HCT116 (cell line): ENCODE measurements around the gene NOBOX.
"Not testable (repeated sequence)": the region's sequence is repeated elsewhere in the genome, so short reads cannot be mapped to it uniquely, and the experiment has no call there.

Experiments
- CEBPB ChIP-seq: IDR thresholded peaks from 2 replicates; pipeline ENCODE4 v1.6.1; 2012; ENCODE audit warnings: low read depth
- CTCF ChIP-seq, 3 experiments: fragments of 200-600 bp in 1 of 3; sonication (generic) in 1 of 3; IDR thresholded peaks in 2 of 3; conservative IDR thresholded peaks in 1 of 3; 2 replicates each; pipeline ENCODE4 v1.5.1; 2012 to 2017; ENCODE audit warnings: low read depth in 2 of 3, low read length in 2 of 3, antibody characterized with exemption in 1 of 3, borderline replicate concordance in 1 of 3, control low read depth in 1 of 3, mild to moderate bottlenecking in 1 of 3, mixed read lengths in 1 of 3, mixed run types in 1 of 3, moderate library complexity in 1 of 3; ENCODE audit not compliant: insufficient read depth in 1 of 3
- ELF1 ChIP-seq: IDR thresholded peaks from 2 replicates; pipeline ENCODE4 v1.6.1; 2012; ENCODE audit warnings: low read depth, borderline replicate concordance
- EZH2 ChIP-seq: fragments of 200-600 bp; sonication (generic); IDR thresholded peaks from 2 replicates; pipeline ENCODE4 v1.6.1; 2017; ENCODE audit warnings: antibody characterized with exemption, mixed run types
- EZH2phosphoT487 ChIP-seq: fragments of 200-600 bp; IDR thresholded peaks from 2 replicates; pipeline ENCODE4 v1.6.1; 2018; ENCODE audit warnings: antibody characterized with exemption, borderline replicate concordance
- JUND ChIP-seq: IDR thresholded peaks from 2 replicates; pipeline ENCODE4 v1.6.1; 2012
- POLR2A ChIP-seq: IDR thresholded peaks from 2 replicates; pipeline ENCODE4 v1.7.0; 2011; ENCODE audit warnings: borderline replicate concordance; ENCODE audit not compliant: insufficient read depth, insufficient read length; ENCODE audit errors: extremely low read depth
- RAD21 ChIP-seq: IDR thresholded peaks from 2 replicates; pipeline ENCODE4 v1.6.1; 2012; ENCODE audit warnings: low read depth, mild to moderate bottlenecking

- not testable (repeated sequence) for TF ChIP-seq CTCF (IDR thresholded peaks at IDR 0.05 in 2 of 3, conservative IDR thresholded peaks at IDR 0.05 in 1 of 3; ENCODE audit: borderline replicate concordance in 1 of 3, insufficient read depth in 1 of 3, low read depth in 2 of 3, low read length in 2 of 3); ELF1; JUND; POLR2A; EZH2phosphoT487; RAD21; CEBPB; EZH2
Observed at GRCh38 chr7:144367250-144367649, 36.2 kb downstream of the NOBOX start.
